ENCODE measurements around the gene INKA2. TPM values are rescaled to one million over a fixed set of nuclear protein-coding genes. Genes with fewer than 3 reads are reported as not detected.
A peak's percentile ranks its signal among the peaks of the same experiment; 100 is the strongest.

Gene INKA2
- polyA plus RNA-seq, 3 donors: 1.8 to 6.6 (median 2.0) TPM

- Histone ChIP-seq H3K4me1 (ENCODE audit: control insufficient read depth in 1 of 2, insufficient read depth in 2 of 2, low read length in 2 of 2) (peaks cover 0 to 5% of the 10 kb centered on the region in 2 donors), H3K9me3 (replicated peaks in 1 of 2; ENCODE audit: control insufficient read depth in 1 of 2, insufficient read depth in 1 of 2, low read length in 2 of 2) (no peaks in the 10 kb centered on the region), H3K79me2 (ENCODE audit: insufficient read depth, low read length) (peaks cover 5% of the 10 kb centered on the region), H3K36me3 (replicated peaks in 1 of 2; ENCODE audit: control insufficient read depth in 1 of 2, insufficient read depth in 2 of 2, low read length in 2 of 2) (peaks cover 81 to 98% of the 10 kb centered on the region in 2 donors), H3K27ac (ENCODE audit: low read depth in 1 of 2, low read length in 2 of 2) (no peak overlapping the region), H3K27me3 (ENCODE audit: control insufficient read depth in 2 of 2, insufficient read depth in 2 of 2, low read length in 2 of 2) (no peaks in the 10 kb centered on the region), H2AFZ (ENCODE audit: insufficient read depth, low read depth, low read length, poor library complexity, severe bottlenecking) (no peak overlapping the region), H4K20me1 (ENCODE audit: insufficient read depth, low read length) (peaks cover 72% of the 10 kb centered on the region), H3K4me2 (replicated peaks; ENCODE audit: extremely low read depth, low read length, poor library complexity, severe bottlenecking) (no peak overlapping the region), H3K9ac (ENCODE audit: insufficient read depth, low read length, poor library complexity, severe bottlenecking) (no peak overlapping the region), H3K4me3 (replicated peaks in 1 of 3; ENCODE audit: low read depth in 2 of 3, low read length in 3 of 3) (no peak overlapping the region)
- Mint-ChIP-seq H3K27me3 (ENCODE audit: low read depth in 3 of 3) (no peaks in the 10 kb centered on the region), H3K4me1 (peaks cover 7% of the 10 kb centered on the region), H3K36me3 (peaks cover 80 to 94% of the 10 kb centered on the region in 2 donors), H3K4me3 (no peak overlapping the region), H3K27ac (no peak overlapping the region), H3K9me3 (no peaks in the 10 kb centered on the region)
- TF ChIP-seq CTCF (IDR thresholded peaks at IDR 0.05): no peak
- WGBS (ENCODE audit: insufficient coverage): no CpG with 5 or more reads among the region's 2 CpGs
- intact Hi-C loops (cut with micrococcal nuclease): no loop called here
- no peak for DNase-seq
Observed at GRCh38 chr1:111704240-111704639, 35.0 kb downstream of the INKA2 start.

- no peaks in the 10 kb centered on the region for H3K9me3 ChIP-seq (replicated peaks in 1 of 2; ENCODE audit: control insufficient read depth in 1 of 2, insufficient read depth in 1 of 2, low read length in 2 of 2)
- no peaks in the 10 kb centered on the region for H3K27me3 Mint-ChIP-seq (ENCODE audit: low read depth in 3 of 3)
- 100% methylated on average over 2 of the region's 5 CpGs for WGBS (ENCODE audit: insufficient coverage)
- H3K27ac ChIP-seq (ENCODE audit: low read depth in 1 of 2, low read length in 2 of 2): peak overlapping the region in 1 of 2 donors; percentile 8
- no peak overlapping the region for H3K4me2 ChIP-seq (replicated peaks; ENCODE audit: extremely low read depth, low read length, poor library complexity, severe bottlenecking)
- H4K20me1 ChIP-seq (ENCODE audit: insufficient read depth, low read length): peaks cover 78% of the 10 kb centered on the region
- H3K9ac ChIP-seq (ENCODE audit: insufficient read depth, low read length, poor library complexity, severe bottlenecking): no peak overlapping the region
- intact Hi-C loops (cut with micrococcal nuclease): no loop called here
- H3K27ac Mint-ChIP-seq: peak overlapping the region in 1 of 7 donors; percentile 20
- no peaks in the 10 kb centered on the region for H3K27me3 ChIP-seq (ENCODE audit: control insufficient read depth in 2 of 2, insufficient read depth in 2 of 2, low read length in 2 of 2)
- no peak overlapping the region for H2AFZ ChIP-seq (ENCODE audit: insufficient read depth, low read depth, low read length, poor library complexity, severe bottlenecking)
- peaks cover 72 to 87% of the 10 kb centered on the region in 2 donors for H3K36me3 Mint-ChIP-seq
- peaks cover 2% of the 10 kb centered on the region for H3K4me1 Mint-ChIP-seq
- TF ChIP-seq CTCF (IDR thresholded peaks at IDR 0.05): no peak
- DNase-seq: no peak
- no peaks in the 10 kb centered on the region for H3K4me1 ChIP-seq (ENCODE audit: control insufficient read depth in 1 of 2, insufficient read depth in 2 of 2, low read length in 2 of 2)
- no peak overlapping the region for H3K4me3 ChIP-seq (replicated peaks in 1 of 3; ENCODE audit: low read depth in 2 of 3, low read length in 3 of 3)
- no peaks in the 10 kb centered on the region for H3K9me3 Mint-ChIP-seq
- no peak overlapping the region for H3K4me3 Mint-ChIP-seq
- H3K79me2 ChIP-seq (ENCODE audit: insufficient read depth, low read length): peaks cover 6% of the 10 kb centered on the region
- peaks cover 88 to 98% of the 10 kb centered on the region in 2 donors for H3K36me3 ChIP-seq (replicated peaks in 1 of 2; ENCODE audit: control insufficient read depth in 1 of 2, insufficient read depth in 2 of 2, low read length in 2 of 2)
Observed at GRCh38 chr1:111702504-111703050, 36.6 kb downstream of the INKA2 start.

All from CD14-positive monocyte (primary cell).